H1 (cell line): ENCODE measurements around the gene RBM19. TPM values are rescaled to one million over a fixed set of nuclear protein-coding genes. Genes with fewer than 3 reads are reported as not detected.

Experiments used
- JUND ChIP-seq: IDR thresholded peaks from 2 replicates; pipeline ENCODE4 v1.6.1; 2011; ENCODE audit warnings: mild to moderate bottlenecking, improper control_type of control experiment, low read length
- MAFK ChIP-seq: IDR thresholded peaks from 2 replicates; pipeline ENCODE4 v1.6.1; 2012; ENCODE audit warnings: low read depth, mild to moderate bottlenecking, improper control_type of control experiment, low read length
- polyA plus RNA-seq, 7 experiments: library from polyadenylated mRNA; depleted of rRNA in 3 of 7; stranded (reverse) in 5 of 7; unstranded in 2 of 7; fragments of >200 nt in 5 of 7; fragments of 200-250 nt in 2 of 7; gene quantifications; 1 replicate in 5 of 7; 2 replicates in 1 of 7; 4 replicates in 1 of 7; pipeline versions ENCODE4 v1.2.1 to v1.2.3, GENCODE V29; 2011 to 2013; ENCODE audit warnings: missing spikeins in 2 of 7, mixed read lengths in 2 of 7
- total RNA-seq: library from RNA; stranded (reverse); fragmentation: NEBNext Ultra II Directional; extraction: Animal tissue kit (Norgen Biotek cat#: 25700); gene quantifications from 2 replicates; pipeline ENCODE4 v1.2.1, GENCODE V29; 2021
- TF ChIP-seq, protein P1 (sequence below): fragments of 300-600 bp; sonication (generic); IDR thresholded peaks from 2 replicates; pipeline ENCODE4 v1.7.1; 2012; ENCODE audit warnings: low read length, moderate library complexity, mild to moderate bottlenecking, inconsistent platforms; ENCODE audit not compliant: insufficient replicate concordance
- TF ChIP-seq, protein P2 (sequence below), 3 experiments: IDR thresholded peaks; 1 replicate in 2 of 3; 2 replicates in 1 of 3; pipeline versions ENCODE4 v1.5.1 to v1.6.1; 2011; ENCODE audit warnings: low read length in 3 of 3, mild to moderate bottlenecking in 3 of 3, inconsistent platforms in 2 of 3, low read depth in 1 of 3, moderate library complexity in 1 of 3; ENCODE audit not compliant: insufficient read depth in 1 of 3; ENCODE audit errors: control extremely low read depth in 1 of 3

The RBM19 gene
- total and polyA plus RNA-seq, 2 of the 8 experiments (the other 6 are each of a cell fraction or from before 2014, with no cell fraction given) = 23.4 to 61.9 TPM

DNA sequence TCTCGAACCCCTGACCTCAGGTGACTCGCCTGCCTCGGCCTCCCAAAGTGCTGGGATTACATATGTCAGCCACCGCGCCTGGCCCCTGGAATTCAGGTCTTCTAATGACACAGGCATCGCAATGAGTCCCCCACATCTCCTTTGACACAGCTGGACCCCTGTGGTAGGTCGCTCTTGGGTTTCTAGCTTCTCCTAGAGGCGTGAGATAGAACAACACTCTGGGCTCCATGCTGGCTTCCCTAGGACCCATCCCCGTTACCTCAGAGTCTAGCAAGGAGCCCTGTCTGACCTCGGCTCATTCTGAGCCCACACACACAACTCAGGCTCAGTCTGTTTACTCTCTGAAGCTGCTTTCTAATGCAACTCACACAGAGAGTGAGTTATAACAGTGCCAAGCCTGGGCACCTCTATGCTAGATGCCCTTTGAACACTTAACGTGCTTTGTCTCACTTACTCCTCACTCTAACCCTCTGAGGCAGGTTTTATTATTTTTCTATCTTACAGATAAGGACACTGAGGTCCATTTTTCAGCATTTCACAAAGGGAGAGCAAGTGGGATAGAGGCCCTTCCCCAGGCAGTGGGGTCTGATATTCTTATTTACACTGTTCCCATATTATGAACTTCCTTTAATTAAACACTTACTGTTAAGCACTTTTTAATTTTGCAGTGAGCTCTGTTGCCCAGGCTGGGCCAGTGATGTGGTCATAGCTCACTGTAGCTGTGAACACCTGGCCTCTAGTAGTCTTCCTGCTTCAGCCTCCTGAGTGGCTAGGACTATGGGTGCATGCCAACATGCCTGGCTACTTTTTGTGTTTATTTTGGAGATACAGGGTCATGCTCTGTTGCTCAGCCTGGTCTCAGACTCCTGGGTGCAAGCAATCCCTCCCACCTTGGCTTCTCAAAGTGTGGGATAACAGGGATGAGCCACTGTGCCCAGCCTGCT, 40.6 kb upstream of the RBM19 start (continued):
- TF ChIP-seq, protein P1, sequence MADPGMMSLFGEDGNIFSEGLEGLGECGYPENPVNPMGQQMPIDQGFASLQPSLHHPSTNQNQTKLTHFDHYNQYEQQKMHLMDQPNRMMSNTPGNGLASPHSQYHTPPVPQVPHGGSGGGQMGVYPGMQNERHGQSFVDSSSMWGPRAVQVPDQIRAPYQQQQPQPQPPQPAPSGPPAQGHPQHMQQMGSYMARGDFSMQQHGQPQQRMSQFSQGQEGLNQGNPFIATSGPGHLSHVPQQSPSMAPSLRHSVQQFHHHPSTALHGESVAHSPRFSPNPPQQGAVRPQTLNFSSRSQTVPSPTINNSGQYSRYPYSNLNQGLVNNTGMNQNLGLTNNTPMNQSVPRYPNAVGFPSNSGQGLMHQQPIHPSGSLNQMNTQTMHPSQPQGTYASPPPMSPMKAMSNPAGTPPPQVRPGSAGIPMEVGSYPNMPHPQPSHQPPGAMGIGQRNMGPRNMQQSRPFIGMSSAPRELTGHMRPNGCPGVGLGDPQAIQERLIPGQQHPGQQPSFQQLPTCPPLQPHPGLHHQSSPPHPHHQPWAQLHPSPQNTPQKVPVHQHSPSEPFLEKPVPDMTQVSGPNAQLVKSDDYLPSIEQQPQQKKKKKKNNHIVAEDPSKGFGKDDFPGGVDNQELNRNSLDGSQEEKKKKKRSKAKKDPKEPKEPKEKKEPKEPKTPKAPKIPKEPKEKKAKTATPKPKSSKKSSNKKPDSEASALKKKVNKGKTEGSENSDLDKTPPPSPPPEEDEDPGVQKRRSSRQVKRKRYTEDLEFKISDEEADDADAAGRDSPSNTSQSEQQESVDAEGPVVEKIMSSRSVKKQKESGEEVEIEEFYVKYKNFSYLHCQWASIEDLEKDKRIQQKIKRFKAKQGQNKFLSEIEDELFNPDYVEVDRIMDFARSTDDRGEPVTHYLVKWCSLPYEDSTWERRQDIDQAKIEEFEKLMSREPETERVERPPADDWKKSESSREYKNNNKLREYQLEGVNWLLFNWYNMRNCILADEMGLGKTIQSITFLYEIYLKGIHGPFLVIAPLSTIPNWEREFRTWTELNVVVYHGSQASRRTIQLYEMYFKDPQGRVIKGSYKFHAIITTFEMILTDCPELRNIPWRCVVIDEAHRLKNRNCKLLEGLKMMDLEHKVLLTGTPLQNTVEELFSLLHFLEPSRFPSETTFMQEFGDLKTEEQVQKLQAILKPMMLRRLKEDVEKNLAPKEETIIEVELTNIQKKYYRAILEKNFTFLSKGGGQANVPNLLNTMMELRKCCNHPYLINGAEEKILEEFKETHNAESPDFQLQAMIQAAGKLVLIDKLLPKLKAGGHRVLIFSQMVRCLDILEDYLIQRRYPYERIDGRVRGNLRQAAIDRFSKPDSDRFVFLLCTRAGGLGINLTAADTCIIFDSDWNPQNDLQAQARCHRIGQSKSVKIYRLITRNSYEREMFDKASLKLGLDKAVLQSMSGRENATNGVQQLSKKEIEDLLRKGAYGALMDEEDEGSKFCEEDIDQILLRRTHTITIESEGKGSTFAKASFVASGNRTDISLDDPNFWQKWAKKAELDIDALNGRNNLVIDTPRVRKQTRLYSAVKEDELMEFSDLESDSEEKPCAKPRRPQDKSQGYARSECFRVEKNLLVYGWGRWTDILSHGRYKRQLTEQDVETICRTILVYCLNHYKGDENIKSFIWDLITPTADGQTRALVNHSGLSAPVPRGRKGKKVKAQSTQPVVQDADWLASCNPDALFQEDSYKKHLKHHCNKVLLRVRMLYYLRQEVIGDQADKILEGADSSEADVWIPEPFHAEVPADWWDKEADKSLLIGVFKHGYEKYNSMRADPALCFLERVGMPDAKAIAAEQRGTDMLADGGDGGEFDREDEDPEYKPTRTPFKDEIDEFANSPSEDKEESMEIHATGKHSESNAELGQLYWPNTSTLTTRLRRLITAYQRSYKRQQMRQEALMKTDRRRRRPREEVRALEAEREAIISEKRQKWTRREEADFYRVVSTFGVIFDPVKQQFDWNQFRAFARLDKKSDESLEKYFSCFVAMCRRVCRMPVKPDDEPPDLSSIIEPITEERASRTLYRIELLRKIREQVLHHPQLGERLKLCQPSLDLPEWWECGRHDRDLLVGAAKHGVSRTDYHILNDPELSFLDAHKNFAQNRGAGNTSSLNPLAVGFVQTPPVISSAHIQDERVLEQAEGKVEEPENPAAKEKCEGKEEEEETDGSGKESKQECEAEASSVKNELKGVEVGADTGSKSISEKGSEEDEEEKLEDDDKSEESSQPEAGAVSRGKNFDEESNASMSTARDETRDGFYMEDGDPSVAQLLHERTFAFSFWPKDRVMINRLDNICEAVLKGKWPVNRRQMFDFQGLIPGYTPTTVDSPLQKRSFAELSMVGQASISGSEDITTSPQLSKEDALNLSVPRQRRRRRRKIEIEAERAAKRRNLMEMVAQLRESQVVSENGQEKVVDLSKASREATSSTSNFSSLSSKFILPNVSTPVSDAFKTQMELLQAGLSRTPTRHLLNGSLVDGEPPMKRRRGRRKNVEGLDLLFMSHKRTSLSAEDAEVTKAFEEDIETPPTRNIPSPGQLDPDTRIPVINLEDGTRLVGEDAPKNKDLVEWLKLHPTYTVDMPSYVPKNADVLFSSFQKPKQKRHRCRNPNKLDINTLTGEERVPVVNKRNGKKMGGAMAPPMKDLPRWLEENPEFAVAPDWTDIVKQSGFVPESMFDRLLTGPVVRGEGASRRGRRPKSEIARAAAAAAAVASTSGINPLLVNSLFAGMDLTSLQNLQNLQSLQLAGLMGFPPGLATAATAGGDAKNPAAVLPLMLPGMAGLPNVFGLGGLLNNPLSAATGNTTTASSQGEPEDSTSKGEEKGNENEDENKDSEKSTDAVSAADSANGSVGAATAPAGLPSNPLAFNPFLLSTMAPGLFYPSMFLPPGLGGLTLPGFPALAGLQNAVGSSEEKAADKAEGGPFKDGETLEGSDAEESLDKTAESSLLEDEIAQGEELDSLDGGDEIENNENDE = no peak
- TF ChIP-seq MAFK = no peak
- no peak for TF ChIP-seq JUND
- TF ChIP-seq, protein P2, sequence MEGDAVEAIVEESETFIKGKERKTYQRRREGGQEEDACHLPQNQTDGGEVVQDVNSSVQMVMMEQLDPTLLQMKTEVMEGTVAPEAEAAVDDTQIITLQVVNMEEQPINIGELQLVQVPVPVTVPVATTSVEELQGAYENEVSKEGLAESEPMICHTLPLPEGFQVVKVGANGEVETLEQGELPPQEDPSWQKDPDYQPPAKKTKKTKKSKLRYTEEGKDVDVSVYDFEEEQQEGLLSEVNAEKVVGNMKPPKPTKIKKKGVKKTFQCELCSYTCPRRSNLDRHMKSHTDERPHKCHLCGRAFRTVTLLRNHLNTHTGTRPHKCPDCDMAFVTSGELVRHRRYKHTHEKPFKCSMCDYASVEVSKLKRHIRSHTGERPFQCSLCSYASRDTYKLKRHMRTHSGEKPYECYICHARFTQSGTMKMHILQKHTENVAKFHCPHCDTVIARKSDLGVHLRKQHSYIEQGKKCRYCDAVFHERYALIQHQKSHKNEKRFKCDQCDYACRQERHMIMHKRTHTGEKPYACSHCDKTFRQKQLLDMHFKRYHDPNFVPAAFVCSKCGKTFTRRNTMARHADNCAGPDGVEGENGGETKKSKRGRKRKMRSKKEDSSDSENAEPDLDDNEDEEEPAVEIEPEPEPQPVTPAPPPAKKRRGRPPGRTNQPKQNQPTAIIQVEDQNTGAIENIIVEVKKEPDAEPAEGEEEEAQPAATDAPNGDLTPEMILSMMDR (IDR thresholded peaks at IDR 0.05; ENCODE audit: control extremely low read depth in 1 of 3, insufficient read depth in 1 of 3, low read depth in 1 of 3, low read length in 3 of 3) = peak in 1 of 3 experiments; percentile 19; a peak in 1 of 4 replicates
